Measurements from ENCODE around the gene PLCB1. TPM values are rescaled to one million over a fixed set of nuclear protein-coding genes. Genes with fewer than 3 reads are reported as not detected.

PLCB1 gene
- polyA plus RNA-seq, 1 experiment, result 13.5 TPM

- no peak for DNase-seq (ENCODE audit: low read depth)
- TF ChIP-seq, protein P1, sequence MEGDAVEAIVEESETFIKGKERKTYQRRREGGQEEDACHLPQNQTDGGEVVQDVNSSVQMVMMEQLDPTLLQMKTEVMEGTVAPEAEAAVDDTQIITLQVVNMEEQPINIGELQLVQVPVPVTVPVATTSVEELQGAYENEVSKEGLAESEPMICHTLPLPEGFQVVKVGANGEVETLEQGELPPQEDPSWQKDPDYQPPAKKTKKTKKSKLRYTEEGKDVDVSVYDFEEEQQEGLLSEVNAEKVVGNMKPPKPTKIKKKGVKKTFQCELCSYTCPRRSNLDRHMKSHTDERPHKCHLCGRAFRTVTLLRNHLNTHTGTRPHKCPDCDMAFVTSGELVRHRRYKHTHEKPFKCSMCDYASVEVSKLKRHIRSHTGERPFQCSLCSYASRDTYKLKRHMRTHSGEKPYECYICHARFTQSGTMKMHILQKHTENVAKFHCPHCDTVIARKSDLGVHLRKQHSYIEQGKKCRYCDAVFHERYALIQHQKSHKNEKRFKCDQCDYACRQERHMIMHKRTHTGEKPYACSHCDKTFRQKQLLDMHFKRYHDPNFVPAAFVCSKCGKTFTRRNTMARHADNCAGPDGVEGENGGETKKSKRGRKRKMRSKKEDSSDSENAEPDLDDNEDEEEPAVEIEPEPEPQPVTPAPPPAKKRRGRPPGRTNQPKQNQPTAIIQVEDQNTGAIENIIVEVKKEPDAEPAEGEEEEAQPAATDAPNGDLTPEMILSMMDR (IDR thresholded peaks at IDR 0.05; ENCODE audit: insufficient read depth, low read depth, low read length), result no peak
- Histone ChIP-seq H3K4me3 (ENCODE audit: low read depth, low read length) (no peak overlapping the region), H3K36me3 (ENCODE audit: control insufficient read depth, insufficient read depth, low read length) (no peaks in the 10 kb centered on the region), H3K27me3 (ENCODE audit: control insufficient read depth, insufficient read depth, low read length) (no peaks in the 10 kb centered on the region)
- POLR2A ChIA-PET, result no interaction called here
- CTCF ChIA-PET, result interaction anchor here (1.2 to 6.7 kb wide), 5 partner anchors 84 to 592 kb away, joined by 3 to 80 read pairs (median 7); no protein-coding TSS in a partner anchor
These were observed 2.7 kb upstream of the PLCB1 start for GRCh38 chr20:8129211-8129976.

DNA sequence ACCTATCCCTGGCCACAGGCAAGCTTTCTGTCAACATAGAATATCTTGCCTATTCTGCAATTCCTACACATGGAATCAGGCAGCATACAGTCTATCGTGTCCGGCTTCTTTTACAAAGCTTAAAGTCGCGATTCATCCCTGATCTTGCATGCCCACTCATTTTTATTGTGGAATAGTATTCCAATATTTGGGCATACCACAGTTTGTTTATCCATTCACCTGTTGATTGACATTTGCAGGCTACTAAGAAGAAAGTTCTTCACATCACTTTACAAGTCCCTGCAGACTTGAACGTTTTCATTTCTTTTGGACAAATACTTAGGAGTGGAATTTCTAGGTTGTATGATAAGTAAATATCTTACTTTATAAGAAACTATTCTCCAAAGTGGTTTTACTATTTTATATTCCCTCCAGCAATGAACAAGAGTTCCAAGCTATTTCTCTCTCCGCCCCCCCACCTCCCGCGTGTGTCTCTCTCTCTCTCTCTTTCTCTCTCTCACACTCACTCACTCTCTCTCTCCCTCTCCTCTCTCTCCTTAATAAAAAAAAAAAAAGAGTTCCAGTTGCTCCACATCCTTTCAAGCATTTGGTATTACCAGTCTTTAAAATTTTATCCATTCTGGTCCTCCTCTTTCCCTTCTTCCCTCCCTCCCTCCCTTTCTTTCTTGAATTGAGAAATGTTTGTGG lies 1.1 kb upstream of the PLCB1 start:
- TF ChIP-seq, protein P1 (IDR thresholded peaks at IDR 0.05; ENCODE audit: insufficient read depth, low read depth, low read length), result no peak
- peak overlapping the region; percentile 76 for H3K4me3 ChIP-seq (ENCODE audit: low read depth, low read length)
- no peak for DNase-seq (ENCODE audit: low read depth)
- CTCF ChIA-PET, result interaction anchor here (0.6 to 6.7 kb wide), 26 partner anchors 9 to 591 kb away, joined by 3 to 80 read pairs (median 4); no protein-coding TSS in a partner anchor
- H3K36me3 ChIP-seq (ENCODE audit: control insufficient read depth, insufficient read depth, low read length), result no peaks in the 10 kb centered on the region
- H3K27me3 ChIP-seq (ENCODE audit: control insufficient read depth, insufficient read depth, low read length), result no peaks in the 10 kb centered on the region
- POLR2A ChIA-PET, result no interaction called here

DNA sequence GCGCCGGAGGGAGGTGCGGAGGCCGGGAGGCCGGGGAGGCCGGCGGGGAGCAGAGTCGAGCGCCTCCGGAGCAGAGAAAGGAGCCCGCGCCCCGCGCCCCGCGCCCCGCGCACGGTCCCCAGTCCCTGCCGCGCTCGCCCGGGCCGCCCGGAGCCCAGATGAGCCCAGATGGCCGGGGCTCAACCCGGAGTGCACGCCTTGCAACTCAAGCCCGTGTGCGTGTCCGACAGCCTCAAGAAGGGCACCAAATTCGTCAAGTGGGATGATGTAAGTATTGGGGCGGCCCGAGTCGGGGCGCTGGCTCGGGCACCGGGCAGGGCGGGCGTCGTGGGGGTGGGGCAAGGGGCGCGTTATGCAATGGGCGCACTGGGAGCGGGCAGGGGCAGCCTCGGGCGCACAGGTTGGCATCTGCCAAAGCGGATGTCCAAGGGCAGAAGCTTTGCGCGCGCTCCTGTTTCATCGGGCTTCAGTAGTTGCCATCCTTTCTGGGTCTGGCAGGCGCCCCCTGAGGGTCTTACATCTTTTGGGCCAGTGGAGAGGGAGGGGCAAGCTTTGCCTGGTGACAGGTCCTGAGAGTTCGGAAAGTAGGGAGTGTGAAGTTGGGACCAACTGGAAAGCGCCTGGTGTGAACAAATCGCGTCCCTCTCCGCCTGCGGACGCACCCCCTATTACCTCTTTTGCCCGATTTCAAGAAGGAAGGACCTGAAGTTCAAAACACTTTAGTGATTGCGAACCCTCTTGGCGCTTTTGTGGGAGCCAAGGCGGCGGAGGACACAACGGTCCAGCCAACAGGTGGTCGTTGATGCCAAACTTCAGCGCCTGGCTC lies 631 bp downstream of the PLCB1 start:
- CTCF ChIA-PET, result interaction anchor here (1.0 to 3.7 kb wide), 5 partner anchors 89 to 589 kb away, joined by 3 to 30 read pairs (median 8); no protein-coding TSS in a partner anchor
- POLR2A ChIA-PET, result no interaction called here
- TF ChIP-seq, protein P1 (IDR thresholded peaks at IDR 0.05; ENCODE audit: insufficient read depth, low read depth, low read length), result no peak
- Histone ChIP-seq H3K27me3 (ENCODE audit: control insufficient read depth, insufficient read depth, low read length) (no peaks in the 10 kb centered on the region), H3K36me3 (ENCODE audit: control insufficient read depth, insufficient read depth, low read length) (no peaks in the 10 kb centered on the region), H3K4me3 (ENCODE audit: low read depth, low read length) (peak overlapping the region; percentile 76)
- no peak for DNase-seq (ENCODE audit: low read depth)

GRCh38 chr20:8133310-8133768 lies 1.3 kb downstream of the PLCB1 start:
- POLR2A ChIA-PET, result no interaction called here
- peak overlapping the region; percentile 76 for H3K4me3 ChIP-seq (ENCODE audit: low read depth, low read length)
- no peak for DNase-seq (ENCODE audit: low read depth)
- no peaks in the 10 kb centered on the region for H3K36me3 ChIP-seq (ENCODE audit: control insufficient read depth, insufficient read depth, low read length)
- CTCF ChIA-PET, result interaction anchor here (1.0 to 3.7 kb wide), 4 partner anchors 253 to 588 kb away, joined by 3 to 30 read pairs (median 8); no protein-coding TSS in a partner anchor
- TF ChIP-seq, protein P1 (IDR thresholded peaks at IDR 0.05; ENCODE audit: insufficient read depth, low read depth, low read length), result no peak
- no peaks in the 10 kb centered on the region for H3K27me3 ChIP-seq (ENCODE audit: control insufficient read depth, insufficient read depth, low read length)

Measured in BJ (cell line).